Epithelial cell of umbilical artery (primary cell): ENCODE results near the gene HTR3C. TPM values are rescaled to one million over a fixed set of nuclear protein-coding genes. Genes with fewer than 3 reads are reported as not detected.

ENCODE experiments used
- total RNA-seq: library from RNA; depleted of rRNA; stranded (reverse); fragments of >200 nt; gene quantifications from 2 replicates; pipeline ENCODE4 v1.2.3, GENCODE V29; 2014

Gene HTR3C, protein sequence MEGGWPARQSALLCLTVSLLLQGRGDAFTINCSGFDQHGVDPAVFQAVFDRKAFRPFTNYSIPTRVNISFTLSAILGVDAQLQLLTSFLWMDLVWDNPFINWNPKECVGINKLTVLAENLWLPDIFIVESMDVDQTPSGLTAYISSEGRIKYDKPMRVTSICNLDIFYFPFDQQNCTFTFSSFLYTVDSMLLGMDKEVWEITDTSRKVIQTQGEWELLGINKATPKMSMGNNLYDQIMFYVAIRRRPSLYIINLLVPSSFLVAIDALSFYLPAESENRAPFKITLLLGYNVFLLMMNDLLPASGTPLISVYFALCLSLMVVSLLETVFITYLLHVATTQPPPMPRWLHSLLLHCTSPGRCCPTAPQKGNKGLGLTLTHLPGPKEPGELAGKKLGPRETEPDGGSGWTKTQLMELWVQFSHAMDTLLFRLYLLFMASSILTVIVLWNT
- total RNA-seq, result not detected in 2 replicates

DNA sequence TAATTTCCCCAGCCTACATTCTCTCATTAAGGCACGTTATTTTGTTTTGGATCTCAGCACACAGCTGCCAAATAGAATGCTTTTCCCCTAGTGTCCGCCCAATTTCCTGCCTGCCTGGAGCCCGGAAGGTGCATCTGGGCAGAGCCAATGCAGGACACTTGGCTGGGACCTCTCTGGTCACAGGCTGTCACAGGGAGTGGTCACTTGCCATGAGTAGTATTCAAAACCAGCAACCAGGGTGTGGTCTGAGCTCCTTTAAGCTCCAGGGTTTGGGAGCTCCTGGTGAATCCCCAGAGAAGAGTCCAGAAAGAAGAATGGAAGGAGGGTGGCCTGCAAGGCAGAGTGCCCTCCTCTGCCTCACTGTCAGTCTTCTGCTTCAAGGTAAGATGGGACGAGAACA, at the start of gene HTR3C:
Gene HTR3C, plus strand, starts transcription at position 281 of the 400 bp plus-strand sequence. Its CDS starts 34 bp downstream, at position 315.

DNA sequence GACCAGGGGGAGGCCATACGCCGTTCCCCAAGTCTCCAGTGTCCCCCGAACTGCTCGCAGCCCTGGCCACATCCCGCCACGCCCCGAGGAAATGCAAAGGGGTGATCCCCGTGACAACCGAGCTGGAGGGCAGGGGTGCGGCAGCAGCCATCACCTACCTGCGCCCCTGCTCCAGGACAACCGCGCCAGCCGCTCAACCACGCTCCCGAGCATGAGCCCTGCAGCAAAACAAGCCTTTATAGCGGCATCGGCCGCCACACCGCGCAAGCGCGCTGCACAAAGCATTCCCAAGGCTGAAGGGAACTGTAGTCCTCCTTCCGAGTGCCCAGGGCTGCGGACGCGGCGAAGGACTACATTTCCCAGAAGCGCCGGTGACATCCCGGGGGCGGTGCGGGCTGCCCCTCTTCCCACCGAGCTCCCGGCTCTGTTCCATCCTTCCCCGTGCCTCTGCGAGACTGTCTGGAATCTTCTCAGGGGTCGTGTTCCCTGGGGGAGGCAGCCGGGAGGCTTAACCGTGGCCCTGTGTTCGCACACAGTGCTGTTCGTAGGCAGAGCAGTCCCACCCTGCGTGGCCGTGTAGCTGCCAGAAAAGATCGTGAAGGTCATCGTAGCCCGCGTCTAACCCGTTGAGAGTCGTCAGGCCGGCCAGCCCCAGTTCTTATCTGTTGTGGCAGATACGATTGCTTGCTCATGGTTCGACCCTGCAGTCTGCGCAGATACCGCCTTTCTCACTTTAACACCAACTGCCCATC, 35.0 kb upstream of the HTR3C start, which contains the start of gene ABCC5:
Gene ABCC5, minus strand, starts transcription at position 213 of the 752 bp plus-strand sequence. CDS start 3,492 bp downstream, outside the sequence.

DNA sequence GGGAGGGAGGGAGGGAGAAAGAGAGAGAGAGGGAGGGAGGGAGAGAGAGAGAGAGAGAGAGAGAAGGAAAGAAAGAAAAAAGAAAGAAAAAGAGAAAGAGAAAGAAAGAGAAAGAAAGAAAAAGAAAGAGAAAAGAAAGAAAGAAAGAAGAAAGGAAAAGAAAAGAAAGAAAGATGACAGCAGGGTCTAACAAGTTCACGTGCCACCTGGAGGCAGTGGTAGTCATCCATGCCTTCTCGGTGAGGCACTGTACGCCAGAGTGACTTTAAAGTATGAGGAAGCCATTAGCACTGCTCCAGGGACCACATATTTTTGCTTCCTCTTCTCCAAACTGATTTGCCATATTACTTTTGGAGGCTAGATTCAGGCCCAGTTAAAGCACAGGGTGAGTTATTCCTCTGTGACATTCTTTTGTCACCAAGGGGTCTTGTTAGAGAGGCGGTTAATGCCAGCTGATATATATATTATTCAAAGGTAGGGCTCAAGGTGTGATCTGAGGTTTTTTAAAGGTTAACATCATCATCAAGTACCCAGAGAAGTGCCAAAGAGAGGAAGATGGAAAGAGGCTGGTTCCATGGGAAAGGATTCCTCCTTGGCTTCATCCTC, 21.6 kb upstream of the HTR3C start, which contains the start of gene HTR3D:
Gene HTR3D, plus strand, starts transcription at position 556 of the 606 bp plus-strand sequence. Its CDS starts 0 bp downstream, at position 556.

DNA sequence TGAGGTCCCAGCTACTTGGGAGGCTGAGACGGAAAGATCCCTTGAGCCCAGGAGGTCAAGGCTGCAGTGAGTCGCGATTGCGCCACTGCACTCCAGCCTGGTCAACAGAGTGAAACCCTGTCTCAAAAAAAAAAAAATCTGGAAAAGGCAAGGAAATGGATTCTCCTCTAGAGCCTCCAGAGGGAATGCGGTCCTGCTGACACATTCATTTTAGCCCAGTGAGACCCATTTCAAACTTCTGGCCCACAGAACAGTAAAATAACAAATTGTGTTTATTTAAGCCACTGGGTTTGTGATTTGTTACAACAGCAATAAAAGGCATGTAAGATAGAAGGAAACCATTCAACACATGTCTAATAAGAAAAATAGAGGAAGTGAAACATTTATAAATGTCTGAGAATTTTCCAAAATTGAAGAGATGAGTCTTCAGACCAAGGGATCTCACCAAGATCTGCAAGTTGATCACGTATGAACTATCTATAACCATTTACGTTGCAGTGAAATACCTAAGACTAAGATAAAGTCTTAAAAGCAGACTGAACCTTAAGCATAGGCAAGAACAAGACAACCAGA, 44.0 kb downstream of the HTR3C start, which contains the start of gene HTR3E:
Gene HTR3E, plus strand, starts transcription at position 254 of the 573 bp plus-strand sequence. CDS start 466 bp downstream, outside the sequence.

Other genes with a start within 250 kb of the HTR3C start
- gene MAP6D1, start 227.5 kb upstream of the HTR3C start, total RNA-seq, result 1.3 and 3.0 TPM in 2 replicates
- gene PARL, start 168.2 kb upstream of the HTR3C start, total RNA-seq, result 36.9 and 39.3 TPM in 2 replicates
- 13.0 and 15.2 TPM in 2 replicates for gene ABCC5, start 35.2 kb upstream of the HTR3C start, total RNA-seq
- not detected in 2 replicates for gene HTR3D, start 21.3 kb upstream of the HTR3C start, total RNA-seq
- gene HTR3E, start 44.0 kb downstream of the HTR3C start, total RNA-seq, result not detected in 2 replicates
- gene EIF2B5, start 82.3 kb downstream of the HTR3C start, total RNA-seq, result 44.5 and 52.3 TPM in 2 replicates
- gene DVL3, start 102.3 kb downstream of the HTR3C start, total RNA-seq, result 18.5 and 19.6 TPM in 2 replicates
- gene AP2M1, start 121.8 kb downstream of the HTR3C start, total RNA-seq, result 351 and 389 TPM in 2 replicates
- 39.2 and 41.6 TPM in 2 replicates for gene ABCF3, start 133.2 kb downstream of the HTR3C start, total RNA-seq
- not detected in 2 replicates for gene VWA5B2, start 176.5 kb downstream of the HTR3C start, total RNA-seq
- 26.6 and 32.5 TPM in 2 replicates for gene ALG3, start 195.9 kb downstream of the HTR3C start, total RNA-seq
- gene EEF1AKMT4, start 196.6 kb downstream of the HTR3C start, total RNA-seq, result 3.6 and 5.8 TPM in 2 replicates
- gene CAMK2N2, start 208.5 kb downstream of the HTR3C start, total RNA-seq, result 0.15 TPM in 1 of 2 replicates, not detected in the other
- not detected in 2 replicates for gene ECE2, start 223.0 kb downstream of the HTR3C start, total RNA-seq
- gene PSMD2, start 246.2 kb downstream of the HTR3C start, total RNA-seq, result 534 and 651 TPM in 2 replicates